Panc1 (cell line): ENCODE results near the gene MAP4K2. TPM values are rescaled to one million over a fixed set of nuclear protein-coding genes. Genes with fewer than 3 reads are reported as not detected.

Source experiments
- ATAC-seq: fragments of 200-7000 bp; cut with Tn5 transposase; 2 replicates; pipeline ENCODE4 v1.9.1; 2020; ENCODE audit warnings: mild to moderate bottlenecking, moderate library complexity
- BruUV-seq: library from RNA; stranded (reverse); fragments of 400-500 nt; replicated peaks from 2 replicates; lab custom pipeline; 2021; lab: Mats Ljungman, UMichigan
- CTCF ChIA-PET: fragments of 300-600 bp; sonication (Branson Sonifier 250); formaldehyde crosslinking; loops from one replicate; lab custom pipeline; 2022; ENCODE audit warnings: antibody characterized with exemption; lab: Charles Lee
- POLR2A ChIA-PET: fragments of 300-600 bp; sonication (Branson Sonifier 250); formaldehyde crosslinking; loops from one replicate; lab custom pipeline; 2022; ENCODE audit warnings: antibody characterized with exemption; lab: Charles Lee
- DNase-seq: peaks from one replicate; pipeline ENCODE4 v3.0.0-alpha.2; 2010; ENCODE audit warnings: low read depth, low spot score
- H3K27ac ChIP-seq: 2 replicates; pipeline ENCODE4 v1.5.1; 2011; ENCODE audit warnings: mild to moderate bottlenecking, low read length, inconsistent platforms
- H3K27me3 ChIP-seq: fragments of 200-500 bp; sonication (Bioruptor generic); 2 replicates; pipeline ENCODE4 v1.6.0; 2014; ENCODE audit warnings: low read length, inconsistent platforms; ENCODE audit not compliant: control insufficient read depth, insufficient read depth
- H3K36me3 ChIP-seq: fragments of 200-500 bp; sonication (Bioruptor generic); 2 replicates; pipeline ENCODE4 v1.5.1; 2014; ENCODE audit warnings: inconsistent platforms, mild to moderate bottlenecking, low read length, moderate library complexity; ENCODE audit not compliant: control insufficient read depth, insufficient read depth
- H3K4me1 ChIP-seq: 2 replicates; pipeline ENCODE4 v1.5.1; 2011; ENCODE audit warnings: inconsistent platforms, mild to moderate bottlenecking, low read length, moderate library complexity; ENCODE audit not compliant: control insufficient read depth, insufficient read depth
- H3K4me3 ChIP-seq, 2 experiments: 2 replicates each; pipeline ENCODE4 v1.5.1; 2011 to 2012; ENCODE audit warnings: low read depth in 2 of 2, low read length in 2 of 2, mild to moderate bottlenecking in 2 of 2, inconsistent platforms in 1 of 2, moderate library complexity in 1 of 2
- H3K9me3 ChIP-seq: fragments of 200-500 bp; sonication (Bioruptor generic); 2 replicates; pipeline ENCODE4 v1.5.1; 2014; ENCODE audit warnings: low read depth, mild to moderate bottlenecking, inconsistent platforms, low read length, moderate library complexity; ENCODE audit not compliant: control insufficient read depth, insufficient read depth
- POLR2AphosphoS5 ChIP-seq: IDR thresholded peaks from 2 replicates; pipeline ENCODE4 v1.6.1; 2012; ENCODE audit warnings: mild to moderate bottlenecking, low read depth, low read length, moderate library complexity
- SIN3A ChIP-seq: IDR thresholded peaks from 2 replicates; pipeline ENCODE4 v1.6.1; 2012; ENCODE audit warnings: low read depth, mild to moderate bottlenecking, low read length, moderate library complexity, borderline replicate concordance; ENCODE audit not compliant: insufficient read depth
- TCF7L2 ChIP-seq: IDR thresholded peaks from 2 replicates; pipeline ENCODE4 v1.6.1; 2011; ENCODE audit warnings: mild to moderate bottlenecking, low read depth, low read length, inconsistent platforms
- in situ Hi-C: cut with HindIII; loops from 2 replicates; pipeline ENCODE4 v1.10.0; 2016; ENCODE audit warnings: low sequenced_read_pairs, low pct_unique_long_range_greater_than_20kb
- intact Hi-C: fragments of 100-400 bp; cut with micrococcal nuclease; formaldehyde crosslinking; loops from one replicate; pipeline ENCODE4 v1.10.0; 2022; ENCODE audit not compliant: unreplicated experiment
- total RNA-seq: library from RNA; stranded (reverse); gene quantifications from one replicate; pipeline ENCODE4 v1.2.1, GENCODE V29; 2021; ENCODE audit not compliant: unreplicated experiment
- TF ChIP-seq, protein P1 (sequence below), 2 experiments: IDR thresholded peaks; 2 replicates each; pipeline ENCODE4 v1.6.1; 2011 to 2012; ENCODE audit warnings: low read depth in 2 of 2, control low read depth in 1 of 2, low read length in 1 of 2, mild to moderate bottlenecking in 1 of 2, moderate library complexity in 1 of 2; ENCODE audit not compliant: insufficient read depth in 1 of 2
- TF ChIP-seq, protein P2 (sequence below): fragments of 450-650 bp; IDR thresholded peaks from 2 replicates; pipeline ENCODE4 v1.5.1; 2017; ENCODE audit warnings: mild to moderate bottlenecking

MAP4K2 gene
- total RNA-seq, 1 experiment from 2014 or later: 46.4 TPM

- no peaks in the 10 kb centered on the region for H3K9me3 ChIP-seq
- intact Hi-C loops (no loop called here), in situ Hi-C loops (no loop called here)
- no peak overlapping the region for H3K27ac ChIP-seq
- H3K27me3 ChIP-seq: no peaks in the 10 kb centered on the region
- no TSS peak for BruUV-seq
- DNase-seq (no peak), ATAC-seq (no peak)
- peaks cover 95% of the 10 kb centered on the region for H3K36me3 ChIP-seq
- TF ChIP-seq POLR2AphosphoS5 (no peak), SIN3A (no peak), TCF7L2 (no peak)
- TF ChIP-seq, protein P1, sequence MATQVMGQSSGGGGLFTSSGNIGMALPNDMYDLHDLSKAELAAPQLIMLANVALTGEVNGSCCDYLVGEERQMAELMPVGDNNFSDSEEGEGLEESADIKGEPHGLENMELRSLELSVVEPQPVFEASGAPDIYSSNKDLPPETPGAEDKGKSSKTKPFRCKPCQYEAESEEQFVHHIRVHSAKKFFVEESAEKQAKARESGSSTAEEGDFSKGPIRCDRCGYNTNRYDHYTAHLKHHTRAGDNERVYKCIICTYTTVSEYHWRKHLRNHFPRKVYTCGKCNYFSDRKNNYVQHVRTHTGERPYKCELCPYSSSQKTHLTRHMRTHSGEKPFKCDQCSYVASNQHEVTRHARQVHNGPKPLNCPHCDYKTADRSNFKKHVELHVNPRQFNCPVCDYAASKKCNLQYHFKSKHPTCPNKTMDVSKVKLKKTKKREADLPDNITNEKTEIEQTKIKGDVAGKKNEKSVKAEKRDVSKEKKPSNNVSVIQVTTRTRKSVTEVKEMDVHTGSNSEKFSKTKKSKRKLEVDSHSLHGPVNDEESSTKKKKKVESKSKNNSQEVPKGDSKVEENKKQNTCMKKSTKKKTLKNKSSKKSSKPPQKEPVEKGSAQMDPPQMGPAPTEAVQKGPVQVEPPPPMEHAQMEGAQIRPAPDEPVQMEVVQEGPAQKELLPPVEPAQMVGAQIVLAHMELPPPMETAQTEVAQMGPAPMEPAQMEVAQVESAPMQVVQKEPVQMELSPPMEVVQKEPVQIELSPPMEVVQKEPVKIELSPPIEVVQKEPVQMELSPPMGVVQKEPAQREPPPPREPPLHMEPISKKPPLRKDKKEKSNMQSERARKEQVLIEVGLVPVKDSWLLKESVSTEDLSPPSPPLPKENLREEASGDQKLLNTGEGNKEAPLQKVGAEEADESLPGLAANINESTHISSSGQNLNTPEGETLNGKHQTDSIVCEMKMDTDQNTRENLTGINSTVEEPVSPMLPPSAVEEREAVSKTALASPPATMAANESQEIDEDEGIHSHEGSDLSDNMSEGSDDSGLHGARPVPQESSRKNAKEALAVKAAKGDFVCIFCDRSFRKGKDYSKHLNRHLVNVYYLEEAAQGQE (IDR thresholded peaks at IDR 0.05; ENCODE audit: insufficient read depth in 1 of 2, low read depth in 2 of 2, low read length in 1 of 2): no peak
- TF ChIP-seq, protein P2, sequence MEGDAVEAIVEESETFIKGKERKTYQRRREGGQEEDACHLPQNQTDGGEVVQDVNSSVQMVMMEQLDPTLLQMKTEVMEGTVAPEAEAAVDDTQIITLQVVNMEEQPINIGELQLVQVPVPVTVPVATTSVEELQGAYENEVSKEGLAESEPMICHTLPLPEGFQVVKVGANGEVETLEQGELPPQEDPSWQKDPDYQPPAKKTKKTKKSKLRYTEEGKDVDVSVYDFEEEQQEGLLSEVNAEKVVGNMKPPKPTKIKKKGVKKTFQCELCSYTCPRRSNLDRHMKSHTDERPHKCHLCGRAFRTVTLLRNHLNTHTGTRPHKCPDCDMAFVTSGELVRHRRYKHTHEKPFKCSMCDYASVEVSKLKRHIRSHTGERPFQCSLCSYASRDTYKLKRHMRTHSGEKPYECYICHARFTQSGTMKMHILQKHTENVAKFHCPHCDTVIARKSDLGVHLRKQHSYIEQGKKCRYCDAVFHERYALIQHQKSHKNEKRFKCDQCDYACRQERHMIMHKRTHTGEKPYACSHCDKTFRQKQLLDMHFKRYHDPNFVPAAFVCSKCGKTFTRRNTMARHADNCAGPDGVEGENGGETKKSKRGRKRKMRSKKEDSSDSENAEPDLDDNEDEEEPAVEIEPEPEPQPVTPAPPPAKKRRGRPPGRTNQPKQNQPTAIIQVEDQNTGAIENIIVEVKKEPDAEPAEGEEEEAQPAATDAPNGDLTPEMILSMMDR: no peak
- H3K4me3 ChIP-seq: no peak overlapping the region
- POLR2A ChIA-PET: interaction anchor here (0.6 to 0.8 kb wide), 4 partner anchors 223 to 880 kb away, joined by 3 to 5 read pairs (median 4); no protein-coding TSS in a partner anchor
- H3K4me1 ChIP-seq: peaks cover 13% of the 10 kb centered on the region
- CTCF ChIA-PET: interaction anchor here (0.6 kb wide), 1 partner anchor 11 kb away, joined by 10 read pairs; no protein-coding TSS in a partner anchor
These were observed 30.6 kb downstream of the MAP4K2 start for GRCh38 chr11:64772303-64773018.

GRCh38 chr11:64771861-64772260, 31.2 kb downstream of the MAP4K2 start:
- Histone ChIP-seq H3K27ac (no peak overlapping the region), H3K4me1 (peaks cover 13% of the 10 kb centered on the region), H3K9me3 (no peaks in the 10 kb centered on the region), H3K36me3 (peaks cover 93% of the 10 kb centered on the region), H3K27me3 (no peaks in the 10 kb centered on the region), H3K4me3 (no peak overlapping the region)
- in situ Hi-C loops (no loop called here), intact Hi-C loops (no loop called here)
- no TSS peak for BruUV-seq
- ChIA-PET CTCF (interaction anchor here (0.6 kb wide), 1 partner anchor 11 kb away, joined by 10 read pairs; no protein-coding TSS in a partner anchor), POLR2A (interaction anchor here (0.8 kb wide), 1 partner anchor 557 kb away, joined by 4 read pairs; no protein-coding TSS in a partner anchor)
- no peak for TF ChIP-seq POLR2AphosphoS5
- TF ChIP-seq, protein P1 (IDR thresholded peaks at IDR 0.05; ENCODE audit: insufficient read depth in 1 of 2, low read depth in 2 of 2, low read length in 1 of 2): no peak
- TF ChIP-seq, protein P2: no peak
- ATAC-seq (no peak), DNase-seq (no peak)
